SK-N-SH (cell line): ENCODE results near the gene STX1A. TPM values are rescaled to one million over a fixed set of nuclear protein-coding genes. Genes with fewer than 3 reads are reported as not detected.

Source experiments
- CTCF ChIA-PET: fragments of 300-600, 350-600 bp; formaldehyde crosslinking; extraction: SDS; loops from one replicate; lab custom pipeline; 2021; lab: Yijun Ruan, JAX
- POLR2A ChIA-PET: fragments of 350-600 bp; sonication (Branson Sonifier 250); formaldehyde crosslinking; extraction: SDS; loops from one replicate; lab custom pipeline; 2020; ENCODE audit warnings: antibody characterized with exemption, inconsistent platforms; lab: Yijun Ruan, JAX
- DNase-seq: peaks from one replicate; pipeline ENCODE4 v3.0.0; 2012
- H2AFZ ChIP-seq: fragments of 200-600 bp; sonication (generic); 2 replicates; pipeline ENCODE4 v1.8.1; 2016; ENCODE audit warnings: antibody characterized with exemption, mild to moderate bottlenecking, low read depth
- H3F3A ChIP-seq: fragments of 200-600 bp; sonication (generic); replicated peaks from 2 replicates; pipeline ENCODE3; 2016; ENCODE audit warnings: antibody characterized with exemption, mild to moderate bottlenecking; ENCODE audit not compliant: insufficient read depth
- H3K27ac ChIP-seq, 2 experiments: fragments of 200-500 bp in 1 of 2; fragments of 200-600 bp in 1 of 2; sonication (Bioruptor generic) in 1 of 2; sonication (generic), shearing (Covaris generic) in 1 of 2; 2 replicates each; pipeline versions ENCODE4 v1.5.1 to v1.6.1; 2014 to 2016; ENCODE audit warnings: low read depth in 2 of 2, inconsistent platforms in 1 of 2, low read length in 1 of 2, mild to moderate bottlenecking in 1 of 2, mixed read lengths in 1 of 2
- H3K27me3 ChIP-seq: fragments of 200-600 bp; sonication (generic), shearing (Covaris generic); 2 replicates; pipeline ENCODE4 v1.6.1; 2016; ENCODE audit warnings: mixed run types; ENCODE audit not compliant: insufficient read depth
- H3K36me3 ChIP-seq, 2 experiments: fragments of 200-500 bp in 1 of 2; fragments of 200-600 bp in 1 of 2; sonication (Bioruptor generic) in 1 of 2; sonication (generic) in 1 of 2; replicated peaks in 1 of 2; 2 replicates each; pipeline versions ENCODE3 to v1.5.1; 2014 to 2016; ENCODE audit warnings: low read length in 1 of 2, mild to moderate bottlenecking in 1 of 2; ENCODE audit not compliant: insufficient read depth in 2 of 2, control insufficient read depth in 1 of 2
- H3K4me1 ChIP-seq, 2 experiments: fragments of 200-500 bp in 1 of 2; fragments of 200-600 bp in 1 of 2; sonication (Bioruptor generic) in 1 of 2; sonication (generic), shearing (Covaris generic) in 1 of 2; 2 replicates each; pipeline versions ENCODE4 v1.5.1 to v1.6.1; 2014 to 2016; ENCODE audit warnings: low read depth in 1 of 2, low read length in 1 of 2, mixed run types in 1 of 2; ENCODE audit not compliant: insufficient read depth in 2 of 2, control insufficient read depth in 1 of 2
- H3K4me2 ChIP-seq: fragments of 200-600 bp; sonication (generic), shearing (Covaris generic); 2 replicates; pipeline ENCODE4 v1.6.1; 2017; ENCODE audit warnings: mixed run types
- H3K4me3 ChIP-seq, 2 experiments: fragments of 200-500 bp in 1 of 2; fragments of 200-600 bp in 1 of 2; sonication (Bioruptor generic) in 1 of 2; sonication (generic), shearing (Covaris generic) in 1 of 2; 2 replicates each; pipeline versions ENCODE4 v1.5.1 to v1.8.1; 2014 to 2016; ENCODE audit warnings: low read depth in 2 of 2, inconsistent platforms in 1 of 2, low read length in 1 of 2, mild to moderate bottlenecking in 1 of 2, mixed read lengths in 1 of 2, moderate library complexity in 1 of 2
- H3K79me2 ChIP-seq: fragments of 200-600 bp; sonication (generic); 2 replicates; pipeline ENCODE4 v1.8.1; 2017; ENCODE audit warnings: mild to moderate bottlenecking; ENCODE audit not compliant: insufficient read depth
- H3K9ac ChIP-seq: fragments of 200-600 bp; sonication (generic); 2 replicates; pipeline ENCODE4 v1.6.1; 2017; ENCODE audit warnings: mixed run types
- H3K9me2 ChIP-seq: fragments of 200-600 bp; sonication (generic); 2 replicates; pipeline ENCODE4 v1.6.1; 2017; ENCODE audit warnings: mixed run types
- H3K9me3 ChIP-seq: fragments of 200-600 bp; sonication (generic); 2 replicates; pipeline ENCODE4 v1.6.1; 2017; ENCODE audit warnings: mixed run types, mild to moderate bottlenecking, moderate library complexity
- H4K20me1 ChIP-seq: fragments of 200-600 bp; sonication (generic); 2 replicates; pipeline ENCODE4 v1.6.1; 2017; ENCODE audit warnings: mild to moderate bottlenecking, mixed run types; ENCODE audit not compliant: insufficient read depth
- CHD2 ChIP-seq: fragments of 150-350 bp; IDR thresholded peaks from 2 replicates; pipeline ENCODE4 v1.6.1; 2018; ENCODE audit warnings: low read length; ENCODE audit not compliant: partially characterized antibody
- ELF1 ChIP-seq: IDR thresholded peaks from 2 replicates; pipeline ENCODE4 v1.4.0; 2012
- EP300 ChIP-seq, 2 experiments: IDR thresholded peaks; 2 replicates each; pipeline versions ENCODE4 v1.4.0 to v1.6.1; 2012; ENCODE audit warnings: borderline replicate concordance in 1 of 2, low read depth in 1 of 2, low read length in 1 of 2
- EZH2phosphoT487 ChIP-seq: fragments of 200-600 bp; sonication (generic); IDR thresholded peaks from 2 replicates; pipeline ENCODE4 v1.6.1; 2017; ENCODE audit warnings: low read depth, mixed run types, mild to moderate bottlenecking, antibody characterized with exemption, moderate library complexity, borderline replicate concordance
- GABPA ChIP-seq: IDR thresholded peaks from 2 replicates; pipeline ENCODE4 v1.4.0; 2012; ENCODE audit warnings: low read depth, mild to moderate bottlenecking
- GATA2 ChIP-seq: sonication (generic); formaldehyde crosslinking; IDR thresholded peaks from 2 replicates; pipeline ENCODE4 v1.5.0; 2020; ENCODE audit warnings: mild to moderate bottlenecking, missing genetic modification reagents
- JUND ChIP-seq: IDR thresholded peaks from 2 replicates; pipeline ENCODE4 v1.4.0; 2012
- MAX ChIP-seq: IDR thresholded peaks from 2 replicates; pipeline ENCODE4 v1.4.0; 2012; ENCODE audit warnings: low read depth
- NFIC ChIP-seq: IDR thresholded peaks from 2 replicates; pipeline ENCODE4 v1.4.0; 2012; ENCODE audit warnings: borderline replicate concordance
- NRF1 ChIP-seq: IDR thresholded peaks from 2 replicates; pipeline ENCODE4 v1.6.1; 2012; ENCODE audit warnings: low read depth, mild to moderate bottlenecking, low read length
- POLR2AphosphoS5 ChIP-seq: IDR thresholded peaks from 2 replicates; pipeline ENCODE4 v1.6.1; 2012; ENCODE audit warnings: low read depth, low read length
- RCOR1 ChIP-seq: fragments of 150-350 bp; IDR thresholded peaks from 2 replicates; pipeline ENCODE4 v1.6.1; 2017; ENCODE audit warnings: antibody characterized with exemption, low read length
- RFX5 ChIP-seq: IDR thresholded peaks from 2 replicates; pipeline ENCODE4 v1.6.1; 2012; ENCODE audit warnings: mild to moderate bottlenecking, improper control_type of control experiment, low read length
- RXRA ChIP-seq: IDR thresholded peaks from 2 replicates; pipeline ENCODE4 v1.4.0; 2012; ENCODE audit warnings: low read depth, mild to moderate bottlenecking, borderline replicate concordance
- SIN3A ChIP-seq: IDR thresholded peaks from 2 replicates; pipeline ENCODE4 v1.6.1; 2012; ENCODE audit warnings: low read depth, mild to moderate bottlenecking, low read length, moderate library complexity, borderline replicate concordance
- SMC3 ChIP-seq: IDR thresholded peaks from 2 replicates; pipeline ENCODE4 v1.6.1; 2012; ENCODE audit warnings: low read depth, low read length, improper control_type of control experiment
- USF1 ChIP-seq: IDR thresholded peaks from 2 replicates; pipeline ENCODE4 v1.4.0; 2012; ENCODE audit warnings: low read depth, borderline replicate concordance
- ZBTB33 ChIP-seq: IDR thresholded peaks from 2 replicates; pipeline ENCODE4 v1.4.0; 2012; ENCODE audit warnings: low read depth, borderline replicate concordance
- WGBS: methylation state at CpG from one replicate; pipeline ENCODE4 v1.1.6; 2017; ENCODE audit warnings: low lambda C conversion rate; 5-methylcytosine and 5-hydroxymethylcytosine counted together
- polyA plus RNA-seq, 3 experiments: library from polyadenylated mRNA; depleted of rRNA; stranded (reverse); fragments of >200 nt; gene quantifications; 2 replicates each; pipeline ENCODE4 v1.2.3, GENCODE V29; 2012

The STX1A gene
- polyA plus RNA-seq, 1 of the 3 experiments (the other 2 are of a cell fraction), result 91.1 TPM

DNA sequence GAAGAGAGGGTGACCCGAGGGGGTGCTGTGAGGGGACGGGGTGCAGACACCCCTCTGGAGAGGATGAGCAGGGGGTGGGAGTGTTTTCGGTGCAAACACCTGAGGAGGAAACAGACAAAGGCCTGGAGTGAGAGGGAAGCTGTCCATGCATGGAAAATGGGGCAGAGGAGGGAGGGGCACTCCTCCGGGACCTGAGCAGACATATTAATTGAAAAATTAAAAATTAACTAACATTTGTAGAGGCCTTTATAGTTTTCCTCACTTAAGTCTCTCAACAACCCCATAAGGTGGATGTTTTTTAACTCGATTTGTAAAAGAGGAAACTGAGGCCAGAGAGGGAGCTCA is 50.6 kb downstream of the STX1A start:
- H3F3A ChIP-seq, result peaks cover 6% of the 10 kb centered on the region
- peaks cover 0 to 2% of the 10 kb centered on the region in 2 experiments for H3K36me3 ChIP-seq
- peaks cover 0 to 8% of the 10 kb centered on the region in 2 experiments; a peak in 1 of 4 replicates for H3K4me1 ChIP-seq
- CTCF ChIA-PET, result interaction anchor here (1.0 to 7.9 kb wide), 14 partner anchors 23 to 73 kb away, joined by 3 to 125 read pairs (median 5); partner anchors contain the start of genes MLXIPL and STX1A
- peak overlapping the region; percentile 73 for H3K9ac ChIP-seq
- no peaks in the 10 kb centered on the region for H4K20me1 ChIP-seq
- H3K27me3 ChIP-seq, result 0 out of 2 replicates have a peak, but pooled peaks cover 6% of the 10 kb centered on the region
- peak overlapping the region in 1 of 2 experiments; percentile 22; a peak in 1 of 4 replicates for H3K27ac ChIP-seq
- TF ChIP-seq GABPA, result no peak
- TF ChIP-seq RFX5, result no peak
- TF ChIP-seq ZBTB33, result no peak
- TF ChIP-seq RCOR1, result no peak
- no peak for TF ChIP-seq ELF1
- no peak for TF ChIP-seq NRF1
- no peak for TF ChIP-seq GATA2 (CRISPR knock-in tag)
- TF ChIP-seq SIN3A, result no peak
- TF ChIP-seq, all 33 proteins: peak for 0
- 0 out of 2 replicates have a peak, but pooled peaks cover 4% of the 10 kb centered on the region for H3K79me2 ChIP-seq
- DNase-seq, result no peak
- H3K4me2 ChIP-seq, result peak overlapping the region; percentile 93
- no peaks in the 10 kb centered on the region for H3K9me2 ChIP-seq
- peak overlapping the region; percentile 70 to 75 for H3K4me3 ChIP-seq
- POLR2A ChIA-PET, result interaction anchor here (1.2 to 1.6 kb wide), 3 partner anchors 57 to 91 kb away, joined by 3 to 5 read pairs (median 4); partner anchors contain the start of genes ABHD11 and TBL2
- H2AFZ ChIP-seq, result peak overlapping the region; percentile 29; the same call in 1 of the 2 replicates
- 39% methylated on average over 5 of the region's 5 CpGs for WGBS
- H3K9me3 ChIP-seq, result no peaks in the 10 kb centered on the region

DNA sequence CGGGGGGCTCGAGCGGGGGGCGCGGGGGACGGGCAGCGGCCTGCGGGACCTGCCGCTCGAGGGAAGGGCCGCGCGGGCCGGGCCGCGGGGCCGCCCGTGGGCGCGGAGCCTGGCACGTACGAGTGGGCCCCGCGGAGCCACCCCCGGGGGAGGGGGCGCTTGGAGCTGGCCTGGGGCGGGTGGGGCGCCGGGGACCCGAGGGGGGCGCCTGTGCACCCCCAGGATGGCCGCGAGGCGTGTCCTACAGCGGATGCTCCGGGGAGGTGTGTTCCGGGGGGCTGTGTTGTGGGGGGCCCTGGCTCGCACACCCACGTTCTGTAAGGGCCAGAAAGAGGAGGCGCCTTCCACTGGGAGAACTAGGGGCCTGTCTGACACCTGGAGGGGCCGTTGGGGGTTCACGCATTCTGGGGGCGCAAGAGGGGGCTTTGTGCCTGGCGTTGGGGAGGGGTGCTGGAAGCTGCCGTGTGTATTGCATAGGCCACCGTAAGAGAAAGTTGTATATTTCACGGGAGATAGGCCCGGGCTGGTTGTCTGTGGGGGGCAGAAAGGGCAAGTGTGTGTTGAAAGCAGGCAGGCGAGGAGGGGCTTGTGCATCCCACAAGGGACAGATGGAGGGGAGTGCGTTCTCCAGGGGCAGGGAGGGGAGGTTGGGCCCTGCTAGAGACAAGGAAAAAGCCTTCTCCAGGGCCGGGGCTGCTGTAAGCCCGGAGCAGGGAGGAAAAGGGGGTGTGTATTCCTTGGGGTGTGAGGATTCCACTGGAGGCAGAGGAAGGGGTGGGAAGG is 51.2 kb downstream of the STX1A start:
- Histone ChIP-seq H2AFZ (peak overlapping the region; percentile 29; the same call in 1 of the 2 replicates), H3K79me2 (0 out of 2 replicates have a peak, but pooled peaks cover 4% of the 10 kb centered on the region), H3K9me3 (no peaks in the 10 kb centered on the region), H3K4me3 (peak overlapping the region; percentile 70 to 75), H3K27me3 (0 out of 2 replicates have a peak, but pooled peaks cover 6% of the 10 kb centered on the region), H3K4me2 (peak overlapping the region; percentile 93), H3K9ac (peak overlapping the region; percentile 73), H3K36me3 (peaks cover 0 to 2% of the 10 kb centered on the region in 2 experiments), H3K9me2 (no peaks in the 10 kb centered on the region), H3K4me1 (peaks cover 0 to 8% of the 10 kb centered on the region in 2 experiments; a peak in 1 of 4 replicates), H3F3A (peaks cover 6% of the 10 kb centered on the region), H3K27ac (peak overlapping the region in 1 of 2 experiments; percentile 22; a peak in 1 of 4 replicates), H4K20me1 (no peaks in the 10 kb centered on the region)
- ChIA-PET CTCF (interaction anchor here (0.6 to 7.9 kb wide), 43 partner anchors 8 to 186 kb away, joined by 3 to 125 read pairs (median 4); partner anchors contain the start of genes MLXIPL, STX1A and TBL2), POLR2A (interaction anchor here (1.2 to 1.6 kb wide), 4 partner anchors 57 to 90 kb away, joined by 3 to 5 read pairs (median 4); partner anchors contain the start of genes ABHD11 and TBL2)
- DNase-seq, result peak; percentile 84
- 3% methylated on average over 20 of the region's 52 CpGs for WGBS
- TF ChIP-seq POLR2AphosphoS5 (no peak), RCOR1 (no peak), RXRA (no peak), MAX (no peak), EZH2phosphoT487 (no peak), JUND (no peak), NFIC (no peak), NRF1 (no peak), USF1 (no peak), SMC3 (no peak), EP300 (IDR thresholded peaks at IDR 0.05; ENCODE audit: borderline replicate concordance in 1 of 2, low read depth in 1 of 2, low read length in 1 of 2) (no peak), CHD2 (no peak)
